IMR-90 (cell line): ENCODE data around the gene PPP2R1B. TPM values are rescaled to one million over a fixed set of nuclear protein-coding genes. Genes with fewer than 3 reads are reported as not detected.

ENCODE experiments used
- ATAC-seq: fragments of 200-7000 bp; cut with Tn5 transposase; 2 replicates; pipeline ENCODE4 v1.9.1; 2020; ENCODE audit warnings: low read depth, mild to moderate bottlenecking, moderate library complexity
- BruUV-seq: library from RNA; stranded (reverse); fragments of 400-500 nt; replicated peaks from 2 replicates; lab custom pipeline; 2021; lab: Mats Ljungman, UMichigan
- CTCF ChIA-PET: fragments of 300-600 bp; formaldehyde crosslinking; extraction: SDS; loops from one replicate; lab custom pipeline; 2021; ENCODE audit warnings: antibody characterized with exemption; lab: Yijun Ruan, JAX
- POLR2A ChIA-PET: fragments of 300-600 bp; sonication (Branson Sonifier 250); formaldehyde crosslinking; loops from one replicate; lab custom pipeline; 2022; ENCODE audit warnings: antibody characterized with exemption; ENCODE audit not compliant: unreplicated experiment; lab: Charles Lee
- DNase-seq: peaks from one replicate; pipeline ENCODE4 v3.0.0; 2013
- H2AFZ ChIP-seq: replicated peaks from 2 replicates; pipeline ENCODE3; 2013; ENCODE audit warnings: low read length, mild to moderate bottlenecking; ENCODE audit not compliant: poor library complexity
- H2AK5ac ChIP-seq: 2 replicates; pipeline ENCODE4 v1.6.1; 2013; ENCODE audit warnings: low read depth, low read length, inconsistent platforms
- H2AK9ac ChIP-seq: replicated peaks from 2 replicates; pipeline ENCODE3; 2013; ENCODE audit warnings: mild to moderate bottlenecking, low read depth, low read length, moderate library complexity; ENCODE audit not compliant: poor library complexity
- H2BK120ac ChIP-seq: 2 replicates; pipeline ENCODE4 v1.6.1; 2013; ENCODE audit warnings: low read depth, low read length, inconsistent platforms
- H2BK15ac ChIP-seq: 3 replicates; pipeline ENCODE4 v1.6.1; 2013; ENCODE audit warnings: low read depth, low read length, inconsistent platforms
- H2BK20ac ChIP-seq: 2 replicates; pipeline ENCODE4 v1.6.1; 2013; ENCODE audit warnings: low read depth, mild to moderate bottlenecking, inconsistent platforms, low read length, moderate library complexity
- H2BK5ac ChIP-seq: 2 replicates; pipeline ENCODE4 v1.6.1; 2013; ENCODE audit warnings: mild to moderate bottlenecking, low read depth, low read length, inconsistent platforms; ENCODE audit not compliant: poor library complexity, severe bottlenecking
- H3K14ac ChIP-seq: replicated peaks from 2 replicates; pipeline ENCODE4 v1.6.1; 2013; ENCODE audit warnings: low read depth, low read length, inconsistent platforms
- H3K18ac ChIP-seq: 2 replicates; pipeline ENCODE4 v1.6.1; 2013; ENCODE audit warnings: low read depth, low read length, control low read depth
- H3K23ac ChIP-seq: 2 replicates; pipeline ENCODE4 v1.6.1; 2013; ENCODE audit warnings: low read depth, low read length, inconsistent platforms
- H3K27ac ChIP-seq: 2 replicates; pipeline ENCODE4 v1.5.1; 2013; ENCODE audit warnings: mild to moderate bottlenecking, control low read depth, low read length; ENCODE audit not compliant: insufficient read depth
- H3K27me3 ChIP-seq: 2 replicates; pipeline ENCODE4 v1.6.1; 2013; ENCODE audit warnings: low read length; ENCODE audit not compliant: control insufficient read depth, insufficient read depth
- H3K36me3 ChIP-seq: 2 replicates; pipeline ENCODE4 v1.6.1; 2013; ENCODE audit warnings: low read length, mixed read lengths; ENCODE audit not compliant: control insufficient read depth, insufficient read depth
- H3K4ac ChIP-seq: 2 replicates; pipeline ENCODE4 v1.6.1; 2013; ENCODE audit warnings: low read depth, low read length, inconsistent platforms
- H3K4me1 ChIP-seq: 2 replicates; pipeline ENCODE4 v1.6.1; 2013; ENCODE audit warnings: low read length, mixed read lengths; ENCODE audit not compliant: control insufficient read depth, insufficient read depth
- H3K4me2 ChIP-seq: 2 replicates; pipeline ENCODE4 v1.6.1; 2013; ENCODE audit warnings: low read depth, mild to moderate bottlenecking, control low read depth, low read length, moderate library complexity
- H3K4me3 ChIP-seq: 2 replicates; pipeline ENCODE4 v1.5.1; 2013; ENCODE audit warnings: low read depth, mild to moderate bottlenecking, control low read depth, low read length, moderate library complexity; ENCODE audit not compliant: insufficient read depth
- H3K56ac ChIP-seq: 2 replicates; pipeline ENCODE4 v1.6.1; 2013; ENCODE audit warnings: low read length, inconsistent platforms; ENCODE audit not compliant: insufficient read depth; ENCODE audit errors: extremely low read depth
- H3K79me1 ChIP-seq, 2 experiments: 2 replicates each; pipeline ENCODE4 v1.6.1; 2013; ENCODE audit warnings: low read length in 2 of 2, inconsistent platforms in 1 of 2, low read depth in 1 of 2
- H3K9ac ChIP-seq: 2 replicates; pipeline ENCODE4 v1.6.1; 2013; ENCODE audit warnings: low read depth, low read length, control low read depth
- H3K9me1 ChIP-seq: 2 replicates; pipeline ENCODE4 v1.6.1; 2013; ENCODE audit warnings: low read length, inconsistent platforms; ENCODE audit not compliant: insufficient read depth
- H3K9me3 ChIP-seq: 2 replicates; pipeline ENCODE4 v1.6.1; 2013; ENCODE audit warnings: low read length; ENCODE audit not compliant: control insufficient read depth, insufficient read depth
- H4K20me1 ChIP-seq: 2 replicates; pipeline ENCODE4 v1.6.1; 2013; ENCODE audit warnings: low read length, inconsistent platforms; ENCODE audit not compliant: insufficient read depth
- H4K5ac ChIP-seq: 2 replicates; pipeline ENCODE4 v1.6.1; 2013; ENCODE audit warnings: mild to moderate bottlenecking, low read depth, low read length, control low read depth
- H4K8ac ChIP-seq, 2 experiments: 2 replicates each; pipeline ENCODE4 v1.6.1; 2013; ENCODE audit warnings: low read depth in 2 of 2, low read length in 2 of 2, control low read depth in 1 of 2, inconsistent platforms in 1 of 2
- H4K91ac ChIP-seq: 2 replicates; pipeline ENCODE4 v1.6.1; 2013; ENCODE audit warnings: low read depth, low read length, inconsistent platforms; ENCODE audit not compliant: insufficient read depth
- BHLHE40 ChIP-seq: fragments of 150-350 bp; IDR thresholded peaks from 2 replicates; pipeline ENCODE4 v1.6.1; 2016; ENCODE audit warnings: mild to moderate bottlenecking, low read depth, low read length
- ELK1 ChIP-seq: fragments of 150-350 bp; IDR thresholded peaks from 2 replicates; pipeline ENCODE4 v1.6.1; 2016; ENCODE audit warnings: low read depth, mild to moderate bottlenecking, low read length, moderate library complexity, borderline replicate concordance
- MAZ ChIP-seq: IDR thresholded peaks from 2 replicates; pipeline ENCODE4 v1.6.1; 2012; ENCODE audit warnings: low read depth, mild to moderate bottlenecking, low read length, improper control_type of control experiment, moderate library complexity, borderline replicate concordance
- MXI1 ChIP-seq: IDR thresholded peaks from 2 replicates; pipeline ENCODE4 v1.6.1; 2012; ENCODE audit warnings: low read depth, mild to moderate bottlenecking, low read length, moderate library complexity, borderline replicate concordance
- NFE2L2 ChIP-seq: fragments of 150-350 bp; IDR thresholded peaks from 2 replicates; pipeline ENCODE4 v1.6.1; 2016; ENCODE audit warnings: low read depth, mild to moderate bottlenecking, low read length
- RFX5 ChIP-seq: IDR thresholded peaks from 2 replicates; pipeline ENCODE4 v1.8.0; 2012; ENCODE audit warnings: low read depth, mild to moderate bottlenecking, low read length, moderate library complexity
- USF2 ChIP-seq: fragments of 150-350 bp; IDR thresholded peaks from 2 replicates; pipeline ENCODE4 v1.6.1; 2017; ENCODE audit warnings: mild to moderate bottlenecking, antibody characterized with exemption, low read length, low read depth
- WGBS, 2 experiments: methylation state at CpG; one replicate each; pipeline versions ENCODE4 v1.1.5 to v1.1.7; 2013; ENCODE audit warnings: missing lambda C conversion rate in 2 of 2; ENCODE audit not compliant: insufficient read length in 1 of 2; ENCODE audit errors: extremely low coverage in 2 of 2; 5-methylcytosine and 5-hydroxymethylcytosine counted together
- dilution Hi-C: fragments of 300-500 bp; cut with HindIII; formaldehyde crosslinking; loops from one replicate; pipeline ENCODE4 v1.14.3; 2018; ENCODE audit warnings: low sequenced_read_pairs; ENCODE audit not compliant: unreplicated experiment
- in situ Hi-C: fragments of 300-500 bp; cut with MboI; formaldehyde crosslinking; loops from 3 replicates; pipeline ENCODE4 v1.14.3; 2019; ENCODE audit warnings: low sequenced_read_pairs, inconsistent platforms, mixed read lengths
- intact Hi-C: fragments of 100-400 bp; cut with micrococcal nuclease; formaldehyde crosslinking; loops from 2 replicates; pipeline ENCODE4 v1.10.0; 2022
- polyA plus RNA-seq, 3 experiments: library from polyadenylated mRNA; depleted of rRNA; stranded (reverse); fragments of >200 nt; gene quantifications; 2 replicates each; pipeline ENCODE4 v1.2.3, GENCODE V29; 2012; ENCODE audit warnings: low replicate concordance in 1 of 3
- total RNA-seq: library from RNA; depleted of rRNA; stranded (reverse); fragments of >200 nt; gene quantifications from 2 replicates; pipeline ENCODE4 v1.2.3, GENCODE V29; 2012

The PPP2R1B gene
- total and polyA plus RNA-seq, 2 of the 4 experiments (the other 2 are of a cell fraction) = 23.0 to 62.9 TPM

- TF ChIP-seq MXI1 = no peak
- TF ChIP-seq MAZ = no peak
- TF ChIP-seq RFX5 = no peak
- no peak for TF ChIP-seq USF2
- TF ChIP-seq BHLHE40 = no peak
- no peak for TF ChIP-seq ELK1
- TF ChIP-seq NFE2L2 = no peak
- H2AFZ ChIP-seq = no peak overlapping the region
- intact Hi-C loops = no loop called here
- dilution Hi-C loops = no loop called here
- in situ Hi-C loops = no loop called here
- H2BK20ac ChIP-seq = no peak overlapping the region
- BruUV-seq = no TSS peak
- no peak overlapping the region for H3K4me2 ChIP-seq
- ChIA-PET POLR2A (no interaction called here), CTCF (no interaction called here)
- no peak overlapping the region for H3K4me3 ChIP-seq
- no peak overlapping the region for H3K14ac ChIP-seq
- H3K18ac ChIP-seq = no peak overlapping the region
- H4K8ac ChIP-seq = no peak overlapping the region
- no peak overlapping the region for H3K4ac ChIP-seq
- H3K4me1 ChIP-seq = peaks cover 13% of the 10 kb centered on the region
- H3K9ac ChIP-seq = no peak overlapping the region
- 100% methylated on average over 1 of the region's 8 CpGs; no CpG with 5 or more reads in 1 of the 2 experiments for WGBS, 2 experiments
- H2BK5ac ChIP-seq = no peak overlapping the region
- H3K27ac ChIP-seq = no peak overlapping the region
- no peaks in the 10 kb centered on the region for H3K9me3 ChIP-seq
- DNase-seq (no peak), ATAC-seq (no peak)
- no peak overlapping the region for H3K23ac ChIP-seq
- no peak overlapping the region for H2AK9ac ChIP-seq
- H3K79me1 ChIP-seq = peaks cover 15 to 43% of the 10 kb centered on the region in 2 experiments; a peak in 3 of 4 replicates
- no peak overlapping the region for H2BK120ac ChIP-seq
- H2AK5ac ChIP-seq = no peak overlapping the region
- H4K5ac ChIP-seq = no peak overlapping the region
- H3K56ac ChIP-seq = no peak overlapping the region
- H3K27me3 ChIP-seq = no peaks in the 10 kb centered on the region
- H4K20me1 ChIP-seq = no peaks in the 10 kb centered on the region
- peaks cover 71% of the 10 kb centered on the region for H3K36me3 ChIP-seq
- no peak overlapping the region for H4K91ac ChIP-seq
- no peak overlapping the region for H2BK15ac ChIP-seq
- peaks cover 14% of the 10 kb centered on the region for H3K9me1 ChIP-seq
Observed at GRCh38 chr11:111722501-111722900, 43.7 kb downstream of the PPP2R1B start.
